T-helper 2 cell treated with Interferon-gamma antibody and Interleukin-4, amounts not matched to agents 5 μg/mL and 100 μg/mL, for 36 hours (primary cell): ENCODE results near the gene SOX4.

Experiments
- DNase-seq: peaks from one replicate; pipeline ENCODE4 v3.0.0; 2021; ENCODE audit warnings: low spot score
- H3K27ac Mint-ChIP-seq: one replicate; pipeline ENCODE4 v1.8.0; 2021; ENCODE audit warnings: mild to moderate bottlenecking, mixed read lengths
- H3K27me3 Mint-ChIP-seq: one replicate; pipeline ENCODE4 v1.8.0; 2021; ENCODE audit warnings: low read depth, mixed read lengths
- H3K36me3 Mint-ChIP-seq: one replicate; pipeline ENCODE4 v1.8.0; 2021; ENCODE audit warnings: low read depth, mixed read lengths
- H3K4me1 Mint-ChIP-seq: one replicate; pipeline ENCODE4 v1.8.0; 2021; ENCODE audit warnings: low read depth, mixed read lengths
- H3K4me3 Mint-ChIP-seq: one replicate; pipeline ENCODE4 v1.8.0; 2022; ENCODE audit warnings: mild to moderate bottlenecking, moderate library complexity, mixed read lengths
- H3K9me3 Mint-ChIP-seq: one replicate; pipeline ENCODE4 v1.8.0; 2021; ENCODE audit warnings: mixed read lengths

Gene SOX4

GRCh38 chr6:21613809-21614208 lies 20.3 kb downstream of the SOX4 start:
- Mint-ChIP-seq H3K27ac (no peak overlapping the region), H3K4me1 (no peaks in the 10 kb centered on the region), H3K27me3 (peaks cover 17% of the 10 kb centered on the region), H3K36me3 (no peaks in the 10 kb centered on the region), H3K9me3 (no peaks in the 10 kb centered on the region), H3K4me3 (no peak overlapping the region)
- DNase-seq = no peak

- Mint-ChIP-seq H3K27ac (no peak overlapping the region), H3K4me3 (no peak overlapping the region), H3K27me3 (peaks cover 17% of the 10 kb centered on the region), H3K36me3 (no peaks in the 10 kb centered on the region), H3K9me3 (no peaks in the 10 kb centered on the region), H3K4me1 (no peaks in the 10 kb centered on the region)
- no peak for DNase-seq
Measured at GRCh38 chr6:21614226-21614625, 20.7 kb downstream of the SOX4 start.

- Mint-ChIP-seq H3K9me3 (no peaks in the 10 kb centered on the region), H3K36me3 (no peaks in the 10 kb centered on the region), H3K4me1 (no peaks in the 10 kb centered on the region), H3K27me3 (peaks cover 17% of the 10 kb centered on the region), H3K27ac (no peak overlapping the region), H3K4me3 (no peak overlapping the region)
- no peak for DNase-seq
Measured at GRCh38 chr6:21615504-21615903, 22.0 kb downstream of the SOX4 start.

GRCh38 chr6:21616005-21616404 lies 22.5 kb downstream of the SOX4 start:
- Mint-ChIP-seq H3K4me3 (no peak overlapping the region), H3K9me3 (no peaks in the 10 kb centered on the region), H3K36me3 (no peaks in the 10 kb centered on the region)

GRCh38 chr6:21625642-21626041 lies 32.1 kb downstream of the SOX4 start:
- no peak for DNase-seq
- no peak overlapping the region for H3K4me3 Mint-ChIP-seq
- H3K36me3 Mint-ChIP-seq = no peaks in the 10 kb centered on the region
- H3K9me3 Mint-ChIP-seq = no peaks in the 10 kb centered on the region
- H3K4me1 Mint-ChIP-seq = no peaks in the 10 kb centered on the region
- H3K27me3 Mint-ChIP-seq = no peaks in the 10 kb centered on the region
- no peak overlapping the region for H3K27ac Mint-ChIP-seq

More at GRCh38 chr6:21616005-21616404, 22.5 kb downstream of the SOX4 start:
- no peaks in the 10 kb centered on the region for H3K4me1 Mint-ChIP-seq
- H3K27me3 Mint-ChIP-seq = peaks cover 17% of the 10 kb centered on the region
- DNase-seq = no peak
- H3K27ac Mint-ChIP-seq = no peak overlapping the region

GRCh38 chr6:21626756-21627155 lies 33.2 kb downstream of the SOX4 start:
- no peak overlapping the region for H3K27ac Mint-ChIP-seq
- no peaks in the 10 kb centered on the region for H3K4me1 Mint-ChIP-seq
- DNase-seq = no peak
- no peaks in the 10 kb centered on the region for H3K9me3 Mint-ChIP-seq
- H3K4me3 Mint-ChIP-seq = no peak overlapping the region
- H3K36me3 Mint-ChIP-seq = no peaks in the 10 kb centered on the region
- no peaks in the 10 kb centered on the region for H3K27me3 Mint-ChIP-seq

GRCh38 chr6:21628160-21628559 lies 34.6 kb downstream of the SOX4 start:
- Mint-ChIP-seq H3K27me3 (no peaks in the 10 kb centered on the region), H3K4me1 (no peaks in the 10 kb centered on the region), H3K9me3 (no peaks in the 10 kb centered on the region), H3K27ac (no peak overlapping the region), H3K4me3 (no peak overlapping the region), H3K36me3 (no peaks in the 10 kb centered on the region)
- no peak for DNase-seq

- no peak overlapping the region for H3K27ac Mint-ChIP-seq
Measured at GRCh38 chr6:21633511-21634109, 40.1 kb downstream of the SOX4 start.

GRCh38 chr6:21634582-21634981 lies 41.0 kb downstream of the SOX4 start:
- Mint-ChIP-seq H3K36me3 (no peaks in the 10 kb centered on the region), H3K4me3 (no peak overlapping the region), H3K27me3 (no peaks in the 10 kb centered on the region), H3K4me1 (no peaks in the 10 kb centered on the region), H3K9me3 (no peaks in the 10 kb centered on the region), H3K27ac (no peak overlapping the region)
- DNase-seq = no peak

More at GRCh38 chr6:21633511-21634109, 40.1 kb downstream of the SOX4 start:
- no peaks in the 10 kb centered on the region for H3K9me3 Mint-ChIP-seq
- no peaks in the 10 kb centered on the region for H3K36me3 Mint-ChIP-seq
- no peaks in the 10 kb centered on the region for H3K4me1 Mint-ChIP-seq
- DNase-seq = no peak
- H3K27me3 Mint-ChIP-seq = no peaks in the 10 kb centered on the region
- H3K4me3 Mint-ChIP-seq = no peak overlapping the region

- no peak overlapping the region for H3K27ac Mint-ChIP-seq
- DNase-seq = no peak
- H3K27me3 Mint-ChIP-seq = no peaks in the 10 kb centered on the region
- H3K4me3 Mint-ChIP-seq = no peak overlapping the region
- no peaks in the 10 kb centered on the region for H3K9me3 Mint-ChIP-seq
- no peaks in the 10 kb centered on the region for H3K36me3 Mint-ChIP-seq
- no peaks in the 10 kb centered on the region for H3K4me1 Mint-ChIP-seq
Measured at GRCh38 chr6:21636876-21637275, 43.3 kb downstream of the SOX4 start.

- no peaks in the 10 kb centered on the region for H3K4me1 Mint-ChIP-seq
- H3K36me3 Mint-ChIP-seq = no peaks in the 10 kb centered on the region
- H3K4me3 Mint-ChIP-seq = no peak overlapping the region
- H3K27me3 Mint-ChIP-seq = no peaks in the 10 kb centered on the region
- no peaks in the 10 kb centered on the region for H3K9me3 Mint-ChIP-seq
- no peak for DNase-seq
- no peak overlapping the region for H3K27ac Mint-ChIP-seq
Measured at GRCh38 chr6:21639316-21639715, 45.8 kb downstream of the SOX4 start.
